Activated B cell treated with CpG ODN at 0.5 μM for 24 hours (primary cell): ENCODE results near the gene TMEM74B. TPM values are rescaled to one million over a fixed set of nuclear protein-coding genes. Genes with fewer than 3 reads are reported as not detected.

Source experiments
- ATAC-seq: fragments of 200-7000 bp; cut with Tn5 transposase; one replicate; pipeline ENCODE4 v1.10.0; 2021; ENCODE audit warnings: low read depth, mild to moderate bottlenecking, moderate library complexity
- CTCF ChIA-PET: fragments of 350-600 bp; sonication (Branson Sonifier 250); formaldehyde crosslinking; loops from one replicate; lab custom pipeline; 2021; ENCODE audit warnings: antibody characterized with exemption; lab: Charles Lee
- POLR2A ChIA-PET: fragments of 350-600 bp; sonication (Branson Sonifier 250); formaldehyde crosslinking; loops from one replicate; lab custom pipeline; 2021; ENCODE audit warnings: antibody characterized with exemption; lab: Charles Lee
- DNase-seq: peaks from one replicate; pipeline ENCODE4 v3.0.0; 2022
- H3K27ac Mint-ChIP-seq: one replicate; pipeline ENCODE4 v1.8.0; 2020; ENCODE audit warnings: mixed read lengths
- H3K27me3 Mint-ChIP-seq: one replicate; pipeline ENCODE4 v1.8.0; 2021; ENCODE audit warnings: mixed read lengths
- H3K36me3 Mint-ChIP-seq: one replicate; pipeline ENCODE4 v1.8.0; 2021; ENCODE audit warnings: low read depth, mixed read lengths
- H3K4me1 Mint-ChIP-seq: one replicate; pipeline ENCODE4 v1.8.0; 2021; ENCODE audit warnings: mixed read lengths
- H3K4me3 Mint-ChIP-seq: one replicate; pipeline ENCODE4 v1.8.0; 2020; ENCODE audit warnings: mild to moderate bottlenecking, mixed read lengths
- H3K9me3 Mint-ChIP-seq: one replicate; pipeline ENCODE4 v1.8.0; 2020; ENCODE audit warnings: mixed read lengths
- intact Hi-C: fragments of 100-400 bp; cut with micrococcal nuclease; formaldehyde crosslinking; loops from one replicate; pipeline ENCODE4 v1.15.1; 2024
- total RNA-seq: library from RNA; stranded (reverse); gene quantifications from 2 replicates; pipeline ENCODE4 v1.2.3, GENCODE V29; 2022
- TF ChIP-seq, protein P1 (sequence below): fragments of 200-600 bp; IDR thresholded peaks from one replicate; pipeline ENCODE4 v1.8.0; 2022; ENCODE audit warnings: antibody characterized with exemption, mild to moderate bottlenecking

TMEM74B gene
- total RNA-seq, 1 donor from 2014 or later: 0.20 TPM

DNA sequence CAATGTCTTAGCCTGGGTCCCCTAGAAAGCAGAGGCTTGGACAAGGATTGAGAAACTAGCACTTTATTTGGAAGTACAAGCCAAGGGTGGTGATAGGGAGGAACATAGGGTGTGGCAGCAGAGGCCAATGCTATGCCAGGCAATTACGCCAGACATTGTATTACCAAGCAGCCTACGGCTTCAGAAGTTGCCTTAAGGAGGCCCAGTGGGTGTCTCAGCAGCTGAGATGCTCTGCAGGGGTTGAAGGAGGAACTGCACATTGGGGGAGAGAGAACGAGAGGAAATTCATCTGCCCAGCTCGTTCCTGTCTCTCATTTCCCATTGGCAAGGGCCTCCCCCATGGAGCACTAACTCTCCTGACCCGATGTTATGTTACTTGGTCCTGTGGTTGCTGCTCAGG is 19.3 kb upstream of the TMEM74B start:
- TF ChIP-seq, protein P1, sequence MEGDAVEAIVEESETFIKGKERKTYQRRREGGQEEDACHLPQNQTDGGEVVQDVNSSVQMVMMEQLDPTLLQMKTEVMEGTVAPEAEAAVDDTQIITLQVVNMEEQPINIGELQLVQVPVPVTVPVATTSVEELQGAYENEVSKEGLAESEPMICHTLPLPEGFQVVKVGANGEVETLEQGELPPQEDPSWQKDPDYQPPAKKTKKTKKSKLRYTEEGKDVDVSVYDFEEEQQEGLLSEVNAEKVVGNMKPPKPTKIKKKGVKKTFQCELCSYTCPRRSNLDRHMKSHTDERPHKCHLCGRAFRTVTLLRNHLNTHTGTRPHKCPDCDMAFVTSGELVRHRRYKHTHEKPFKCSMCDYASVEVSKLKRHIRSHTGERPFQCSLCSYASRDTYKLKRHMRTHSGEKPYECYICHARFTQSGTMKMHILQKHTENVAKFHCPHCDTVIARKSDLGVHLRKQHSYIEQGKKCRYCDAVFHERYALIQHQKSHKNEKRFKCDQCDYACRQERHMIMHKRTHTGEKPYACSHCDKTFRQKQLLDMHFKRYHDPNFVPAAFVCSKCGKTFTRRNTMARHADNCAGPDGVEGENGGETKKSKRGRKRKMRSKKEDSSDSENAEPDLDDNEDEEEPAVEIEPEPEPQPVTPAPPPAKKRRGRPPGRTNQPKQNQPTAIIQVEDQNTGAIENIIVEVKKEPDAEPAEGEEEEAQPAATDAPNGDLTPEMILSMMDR: no peak
- CTCF ChIA-PET: no interaction called here

DNA sequence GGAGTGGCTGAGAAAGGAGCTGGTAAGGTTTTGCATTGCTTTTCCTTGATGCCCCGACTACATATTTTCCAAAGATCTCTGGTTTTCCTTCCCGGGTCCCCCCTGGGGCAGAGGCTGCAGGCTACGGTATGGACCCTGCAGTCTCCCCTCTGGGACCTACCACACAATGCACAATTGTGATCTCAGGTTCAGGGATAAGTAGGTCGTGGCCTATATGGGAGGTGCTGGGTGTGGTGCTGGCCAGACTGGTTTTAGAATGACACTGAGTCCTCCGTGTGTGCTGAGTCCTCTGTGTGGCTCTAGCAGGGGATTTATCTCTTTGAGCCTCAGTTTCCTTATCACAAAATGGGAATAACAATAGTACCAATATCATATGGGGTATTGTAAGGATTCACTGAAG is 18.8 kb upstream of the TMEM74B start:
- H3K4me1 Mint-ChIP-seq: no peaks in the 10 kb centered on the region
- ChIA-PET POLR2A (no interaction called here), CTCF (no interaction called here)
- DNase-seq (no peak), ATAC-seq (no peak)
- H3K4me3 Mint-ChIP-seq: no peak overlapping the region
- no peaks in the 10 kb centered on the region for H3K9me3 Mint-ChIP-seq
- intact Hi-C loops: no loop called here
- no peaks in the 10 kb centered on the region for H3K36me3 Mint-ChIP-seq
- TF ChIP-seq, protein P1: no peak
- no peak overlapping the region for H3K27ac Mint-ChIP-seq
- peaks cover 12% of the 10 kb centered on the region for H3K27me3 Mint-ChIP-seq

More for the DNA sequence above, 19.3 kb upstream of the TMEM74B start:
- Mint-ChIP-seq H3K36me3 (no peaks in the 10 kb centered on the region), H3K4me1 (no peaks in the 10 kb centered on the region), H3K27me3 (peaks cover 12% of the 10 kb centered on the region), H3K9me3 (no peaks in the 10 kb centered on the region), H3K4me3 (no peak overlapping the region), H3K27ac (no peak overlapping the region)
- POLR2A ChIA-PET: no interaction called here
- no peak for DNase-seq
- no peak for ATAC-seq
- intact Hi-C loops: no loop called here

GRCh38 chr20:1202762-1203504 is 18.2 kb upstream of the TMEM74B start, which contains the start of gene C20orf202:
Gene C20orf202, plus strand, starts transcription at chr20:1203454. Its CDS starts 132 bp downstream, at chr20:1203586.
- Mint-ChIP-seq H3K27ac (no peak within 1 kb of the TSS), H3K4me1 (no peaks in the 10 kb centered on the region), H3K9me3 (no peaks in the 10 kb centered on the region), H3K4me3 (no peak within 1 kb of the TSS), H3K36me3 (no peaks in the 10 kb centered on the region), H3K27me3 (peaks cover 12% of the 10 kb centered on the region)
- intact Hi-C loops: no loop called here
- DNase-seq: no peak
- CTCF ChIA-PET: no interaction called here
- TF ChIP-seq, protein P1: no peak
- ATAC-seq: no peak
- POLR2A ChIA-PET: no interaction called here

- TF ChIP-seq, protein P1: no peak
- Mint-ChIP-seq H3K9me3 (no peaks in the 10 kb centered on the region), H3K27me3 (peaks cover 12% of the 10 kb centered on the region), H3K4me1 (no peaks in the 10 kb centered on the region), H3K4me3 (no peak overlapping the region), H3K36me3 (no peaks in the 10 kb centered on the region), H3K27ac (no peak overlapping the region)
- intact Hi-C loops: no loop called here
- DNase-seq: no peak
- ATAC-seq: no peak
- POLR2A ChIA-PET: no interaction called here
- CTCF ChIA-PET: interaction anchor here (1.1 kb wide), 1 partner anchor 13 kb away, joined by 3 read pairs; no protein-coding TSS in a partner anchor
These were observed 15.2 kb upstream of the TMEM74B start for GRCh38 chr20:1199964-1200363.

- ChIA-PET POLR2A (no interaction called here), CTCF (no interaction called here)
- ATAC-seq: no peak
- no peaks in the 10 kb centered on the region for H3K9me3 Mint-ChIP-seq
- H3K27ac Mint-ChIP-seq: no peak overlapping the region
- intact Hi-C loops: no loop called here
- H3K4me3 Mint-ChIP-seq: no peak overlapping the region
- DNase-seq: no peak
- no peaks in the 10 kb centered on the region for H3K36me3 Mint-ChIP-seq
- peaks cover 12% of the 10 kb centered on the region for H3K27me3 Mint-ChIP-seq
- no peaks in the 10 kb centered on the region for H3K4me1 Mint-ChIP-seq
- TF ChIP-seq, protein P1: no peak
These were observed 14.6 kb upstream of the TMEM74B start for GRCh38 chr20:1199212-1199873.
